HL-60 (cell line): ENCODE data around the gene WDR59.

Source experiments
- DNase-seq, 2 experiments: peaks; one replicate each; pipeline ENCODE4 v3.0.0-alpha.2; 2010 to 2020; ENCODE audit warnings: low read depth in 1 of 2, low spot score in 1 of 2
- H3K27ac ChIP-seq: fragments of 250-450 bp; sonication (Bioruptor Pico); replicated peaks from 2 replicates; pipeline ENCODE4 v1.5.1; 2020; ENCODE audit warnings: mild to moderate bottlenecking, moderate library complexity
- H3K27me3 ChIP-seq: fragments of 250-450 bp; sonication (Bioruptor Pico); 2 replicates; pipeline ENCODE4 v1.5.1; 2021; ENCODE audit warnings: mild to moderate bottlenecking, moderate library complexity; ENCODE audit not compliant: insufficient read depth, poor library complexity, severe bottlenecking
- H3K4me3 ChIP-seq: replicated peaks from 2 replicates; pipeline ENCODE4 v1.5.1; 2011; ENCODE audit warnings: mild to moderate bottlenecking, control low read depth, low read length; ENCODE audit not compliant: insufficient read depth
- GABPA ChIP-seq: IDR thresholded peaks from 2 replicates; pipeline ENCODE4 v1.6.1; 2012; ENCODE audit warnings: low read depth
- POLR2AphosphoS5 ChIP-seq: IDR thresholded peaks from 2 replicates; pipeline ENCODE4 v1.6.1; 2012; ENCODE audit warnings: low read depth
- SPI1 ChIP-seq: IDR thresholded peaks from 2 replicates; pipeline ENCODE4 v1.6.1; 2012; ENCODE audit warnings: low read depth, mild to moderate bottlenecking, borderline replicate concordance
- TF ChIP-seq, protein P1 (sequence below): IDR thresholded peaks from 2 replicates; pipeline ENCODE4 v1.6.1; 2012; ENCODE audit warnings: low read depth; ENCODE audit not compliant: insufficient replicate concordance
- TF ChIP-seq, protein P2 (sequence below): IDR thresholded peaks from one replicate; pipeline ENCODE4 v1.5.1; 2011; ENCODE audit warnings: low read length, control low read depth, inconsistent platforms; ENCODE audit not compliant: insufficient read depth

Gene WDR59

DNA sequence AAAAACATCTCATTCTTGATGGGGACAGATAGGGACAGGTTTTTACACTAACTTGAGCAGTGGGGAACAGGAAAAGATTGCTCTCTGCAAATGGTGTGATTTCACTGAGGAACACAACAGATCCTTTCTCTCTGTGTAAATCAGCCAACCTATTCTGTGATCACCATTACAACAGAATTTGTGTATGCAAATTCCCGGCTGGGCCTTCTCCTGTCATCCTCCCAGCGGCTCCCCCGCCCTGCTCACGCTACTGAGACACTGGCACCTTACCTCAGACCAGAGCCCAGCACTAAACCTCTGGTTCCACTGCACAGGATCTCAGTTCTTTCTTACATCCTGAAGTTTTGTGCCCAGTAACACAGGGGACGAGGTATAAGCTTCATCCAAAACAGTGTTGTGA lies 113.3 kb downstream of the WDR59 start:
- Histone ChIP-seq H3K27me3 (no peaks in the 10 kb centered on the region), H3K27ac (no peak overlapping the region), H3K4me3 (no peak overlapping the region)
- no peak for DNase-seq
- TF ChIP-seq POLR2AphosphoS5 (no peak), SPI1 (no peak), GABPA (no peak)
- TF ChIP-seq, protein P1, sequence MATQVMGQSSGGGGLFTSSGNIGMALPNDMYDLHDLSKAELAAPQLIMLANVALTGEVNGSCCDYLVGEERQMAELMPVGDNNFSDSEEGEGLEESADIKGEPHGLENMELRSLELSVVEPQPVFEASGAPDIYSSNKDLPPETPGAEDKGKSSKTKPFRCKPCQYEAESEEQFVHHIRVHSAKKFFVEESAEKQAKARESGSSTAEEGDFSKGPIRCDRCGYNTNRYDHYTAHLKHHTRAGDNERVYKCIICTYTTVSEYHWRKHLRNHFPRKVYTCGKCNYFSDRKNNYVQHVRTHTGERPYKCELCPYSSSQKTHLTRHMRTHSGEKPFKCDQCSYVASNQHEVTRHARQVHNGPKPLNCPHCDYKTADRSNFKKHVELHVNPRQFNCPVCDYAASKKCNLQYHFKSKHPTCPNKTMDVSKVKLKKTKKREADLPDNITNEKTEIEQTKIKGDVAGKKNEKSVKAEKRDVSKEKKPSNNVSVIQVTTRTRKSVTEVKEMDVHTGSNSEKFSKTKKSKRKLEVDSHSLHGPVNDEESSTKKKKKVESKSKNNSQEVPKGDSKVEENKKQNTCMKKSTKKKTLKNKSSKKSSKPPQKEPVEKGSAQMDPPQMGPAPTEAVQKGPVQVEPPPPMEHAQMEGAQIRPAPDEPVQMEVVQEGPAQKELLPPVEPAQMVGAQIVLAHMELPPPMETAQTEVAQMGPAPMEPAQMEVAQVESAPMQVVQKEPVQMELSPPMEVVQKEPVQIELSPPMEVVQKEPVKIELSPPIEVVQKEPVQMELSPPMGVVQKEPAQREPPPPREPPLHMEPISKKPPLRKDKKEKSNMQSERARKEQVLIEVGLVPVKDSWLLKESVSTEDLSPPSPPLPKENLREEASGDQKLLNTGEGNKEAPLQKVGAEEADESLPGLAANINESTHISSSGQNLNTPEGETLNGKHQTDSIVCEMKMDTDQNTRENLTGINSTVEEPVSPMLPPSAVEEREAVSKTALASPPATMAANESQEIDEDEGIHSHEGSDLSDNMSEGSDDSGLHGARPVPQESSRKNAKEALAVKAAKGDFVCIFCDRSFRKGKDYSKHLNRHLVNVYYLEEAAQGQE = no peak
- TF ChIP-seq, protein P2, sequence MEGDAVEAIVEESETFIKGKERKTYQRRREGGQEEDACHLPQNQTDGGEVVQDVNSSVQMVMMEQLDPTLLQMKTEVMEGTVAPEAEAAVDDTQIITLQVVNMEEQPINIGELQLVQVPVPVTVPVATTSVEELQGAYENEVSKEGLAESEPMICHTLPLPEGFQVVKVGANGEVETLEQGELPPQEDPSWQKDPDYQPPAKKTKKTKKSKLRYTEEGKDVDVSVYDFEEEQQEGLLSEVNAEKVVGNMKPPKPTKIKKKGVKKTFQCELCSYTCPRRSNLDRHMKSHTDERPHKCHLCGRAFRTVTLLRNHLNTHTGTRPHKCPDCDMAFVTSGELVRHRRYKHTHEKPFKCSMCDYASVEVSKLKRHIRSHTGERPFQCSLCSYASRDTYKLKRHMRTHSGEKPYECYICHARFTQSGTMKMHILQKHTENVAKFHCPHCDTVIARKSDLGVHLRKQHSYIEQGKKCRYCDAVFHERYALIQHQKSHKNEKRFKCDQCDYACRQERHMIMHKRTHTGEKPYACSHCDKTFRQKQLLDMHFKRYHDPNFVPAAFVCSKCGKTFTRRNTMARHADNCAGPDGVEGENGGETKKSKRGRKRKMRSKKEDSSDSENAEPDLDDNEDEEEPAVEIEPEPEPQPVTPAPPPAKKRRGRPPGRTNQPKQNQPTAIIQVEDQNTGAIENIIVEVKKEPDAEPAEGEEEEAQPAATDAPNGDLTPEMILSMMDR = no peak

DNA sequence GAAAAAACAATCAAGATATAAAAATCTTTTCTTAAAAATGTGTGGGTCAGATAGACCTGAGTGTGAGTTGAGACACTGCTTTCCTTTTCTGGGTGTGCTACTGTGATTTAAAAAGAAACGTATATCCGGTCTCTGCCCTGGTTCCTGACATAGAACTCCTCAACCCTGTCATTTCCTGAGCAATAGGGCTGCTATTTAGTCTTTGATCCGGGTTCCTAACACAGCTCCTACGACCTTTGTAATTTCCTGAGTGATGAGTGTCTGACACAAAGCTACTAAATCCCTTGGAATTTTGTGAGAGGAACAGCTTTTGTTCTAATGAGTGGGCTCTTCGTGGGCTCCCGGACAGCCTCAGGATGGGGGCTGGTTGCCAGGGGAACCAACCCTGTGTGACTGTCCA lies 116.4 kb downstream of the WDR59 start:
- TF ChIP-seq, protein P1 = no peak
- TF ChIP-seq, protein P2 = no peak
- no peak for TF ChIP-seq SPI1
- TF ChIP-seq POLR2AphosphoS5 = no peak
- TF ChIP-seq GABPA = no peak
- no peak for DNase-seq
- no peak overlapping the region for H3K4me3 ChIP-seq
- H3K27me3 ChIP-seq = no peaks in the 10 kb centered on the region
- no peak overlapping the region for H3K27ac ChIP-seq

DNA sequence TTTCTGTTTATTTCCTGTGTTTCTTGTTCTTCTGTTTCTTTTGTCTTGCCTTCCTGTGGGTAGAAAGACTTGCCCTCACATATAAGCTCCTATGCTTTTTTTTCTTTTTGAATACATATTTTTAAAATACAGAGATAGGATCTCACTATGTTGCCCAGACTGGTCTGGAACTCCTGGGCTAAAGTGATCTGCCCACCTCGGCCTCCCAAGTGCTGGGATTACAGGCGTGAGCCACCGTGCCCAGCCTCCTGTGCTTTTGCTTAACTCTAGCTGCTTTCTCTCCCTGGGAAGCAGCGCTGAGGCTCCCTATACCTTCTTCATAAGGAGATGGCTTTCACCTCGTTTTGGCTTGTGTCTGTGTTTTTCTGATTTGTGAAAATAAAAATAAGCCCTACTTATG lies 116.9 kb downstream of the WDR59 start:
- no peak for DNase-seq
- Histone ChIP-seq H3K27me3 (no peaks in the 10 kb centered on the region), H3K27ac (no peak overlapping the region), H3K4me3 (no peak overlapping the region)
- TF ChIP-seq SPI1 (no peak), GABPA (no peak), POLR2AphosphoS5 (no peak)
- TF ChIP-seq, protein P1 = no peak
- TF ChIP-seq, protein P2 = no peak
